ENCODE results near the gene CGNL1. TPM values are rescaled to one million over a fixed set of nuclear protein-coding genes. Genes with fewer than 3 reads are reported as not detected.
A peak's percentile ranks its signal among the peaks of the same experiment; 100 is the strongest.

The CGNL1 gene
- total and polyA plus RNA-seq, 10 of the 15 experiments (the other 5 are each of a cell fraction or from before 2014, with no cell fraction given), result under 0.01 to 0.27 (median 0.04) TPM; not detected in 3

GRCh38 chr15:57477736-57478522 lies 101.6 kb downstream of the CGNL1 start:
- Histone ChIP-seq H3K36me3 (ENCODE audit: control insufficient read depth in 2 of 2, insufficient read depth in 2 of 2, low read length in 1 of 2) (no peaks in the 10 kb centered on the region), H3K9me3 (replicated peaks; ENCODE audit: control insufficient read depth, insufficient read depth, low read length) (no peaks in the 10 kb centered on the region), H3K4me2 (ENCODE audit: control insufficient read depth, insufficient read depth) (no peak overlapping the region), H3K9ac (ENCODE audit: control insufficient read depth, insufficient read depth, low read length) (no peak overlapping the region), H3K4me1 (ENCODE audit: control insufficient read depth, insufficient read depth, low read length) (no peaks in the 10 kb centered on the region), H3K79me2 (ENCODE audit: control insufficient read depth, insufficient read depth, low read length) (no peaks in the 10 kb centered on the region), H3K4me3 (no peak overlapping the region), H3K27ac (ENCODE audit: control insufficient read depth, insufficient read depth) (no peak overlapping the region), H4K20me1 (ENCODE audit: control insufficient read depth, insufficient read depth) (no peaks in the 10 kb centered on the region), H3K27me3 (replicated peaks in 1 of 2; ENCODE audit: control insufficient read depth in 2 of 2, insufficient read depth in 2 of 2, low read length in 1 of 2) (no peaks in the 10 kb centered on the region), H2AFZ (ENCODE audit: control insufficient read depth, low read depth, low read length) (no peak overlapping the region)
- ATAC-seq (peak; percentile 86), FAIRE-seq (no peak), DNase-seq (ENCODE audit: low read depth, low spot score) (peak; percentile 45)
- TF ChIP-seq NRF1 (conservative IDR thresholded peaks at IDR 0.05; ENCODE audit: low read depth, low read length) (no peak), ZNF687 (IDR thresholded peaks at IDR 0.05) (peak; percentile 33; the same call in 1 of the 2 replicates), BHLHE40 (IDR thresholded peaks at IDR 0.05; ENCODE audit: borderline replicate concordance in 1 of 2, low read depth in 2 of 2, low read length in 1 of 2) (peak in 1 of 2 experiments; percentile 41; a peak in 2 of 4 replicates), RCOR1 (conservative IDR thresholded peaks at IDR 0.05; ENCODE audit: low read depth, low read length) (no peak), SMAD1 (IDR thresholded peaks at IDR 0.05; ENCODE audit: low read depth, partially characterized antibody) (no peak), MTA2 (IDR thresholded peaks at IDR 0.05; ENCODE audit: low read depth) (0 out of 2 replicates have a peak, but pooled peaks have one; percentile 21), IKZF1 (conservative IDR thresholded peaks at IDR 0.05) (peak; percentile 38), NR2F1 (conservative IDR thresholded peaks at IDR 0.05) (peak; percentile 83)
- WGBS (ENCODE audit: insufficient coverage, insufficient replicate concordance, low lambda C conversion rate, missing lambda C conversion rate), result 33% methylated on average over 9 of the region's 9 CpGs
- ChIA-PET RAD21 (ENCODE audit: unreplicated experiment) (interaction anchor here (0.8 to 1.4 kb wide), 2 partner anchors 50 to 138 kb away, joined by 3 read pairs; no protein-coding TSS in a partner anchor), POLR2A (no interaction called here), CTCF (interaction anchor here (1.1 to 1.7 kb wide), 3 partner anchors 17 to 137 kb away, joined by 4 to 5 read pairs (median 4); no protein-coding TSS in a partner anchor), SMC1A (ENCODE audit: uncharacterized antibody, unreplicated experiment) (interaction anchor here (1.3 kb wide), 1 partner anchor 9 kb away, joined by 3 read pairs; no protein-coding TSS in a partner anchor)
- in situ Hi-C loops (cut with MboI) (no loop called here), intact Hi-C loops (cut with micrococcal nuclease; ENCODE audit: unreplicated experiment) (no loop called here)
- no TSS peak for BruUV-seq (replicated peaks)

All from GM12878 (cell line).